GM12864 (cell line): ENCODE measurements around the gene RETREG2.

Experiments used
- DNase-seq: peaks from one replicate; pipeline ENCODE4 v3.0.0-alpha.2; 2011; ENCODE audit warnings: low read depth
- H3K4me3 ChIP-seq: 2 replicates; pipeline ENCODE4 v1.5.1; 2011; ENCODE audit warnings: mild to moderate bottlenecking, low read depth, low read length, control low read depth
- CTCF ChIP-seq: IDR thresholded peaks from 2 replicates; pipeline ENCODE4 v1.5.1; 2011; ENCODE audit warnings: low read depth, mild to moderate bottlenecking, moderate library complexity, low read length, control low read depth, inconsistent platforms; ENCODE audit errors: missing control alignments

RETREG2 gene

GRCh38 chr2:219229305-219230058, 51.4 kb downstream of the RETREG2 start, which contains the start of the genes ANKZF1 and ATG9A:
Gene ANKZF1, plus strand, starts transcription at chr2:219229806. Its CDS starts 452 bp downstream, at chr2:219230258.
Gene ATG9A, minus strand, starts transcription at chr2:219229636. Its CDS starts 1,612 bp downstream, at chr2:219228024.
- H3K4me3 ChIP-seq: peak within 1 kb of the TSS; percentile 80
- peak; percentile 94 for DNase-seq
- TF ChIP-seq CTCF: no peak

GRCh38 chr2:219230059-219230540, 52.0 kb downstream of the RETREG2 start:
- DNase-seq: no peak
- TF ChIP-seq CTCF: no peak
- H3K4me3 ChIP-seq: peak overlapping the region; percentile 80

- DNase-seq: no peak
- no peak overlapping the region for H3K4me3 ChIP-seq
- no peak for TF ChIP-seq CTCF
Measured at GRCh38 chr2:219234331-219234730, 56.3 kb downstream of the RETREG2 start.
